MCF 10A (cell line): ENCODE data around the gene PIK3R3. TPM values are rescaled to one million over a fixed set of nuclear protein-coding genes. Genes with fewer than 3 reads are reported as not detected.
"Not testable (repeated sequence)": the region's sequence is repeated elsewhere in the genome, so short reads cannot be mapped to it uniquely, and the experiment has no call there.

ENCODE experiments used
- BruUV-seq: library from RNA; stranded (reverse); fragments of 400-500 nt; replicated peaks from 2 replicates; lab custom pipeline; 2021; lab: Mats Ljungman, UMichigan
- CTCF ChIA-PET: fragments of 300-600 bp; sonication (Branson Sonifier 250); formaldehyde crosslinking; extraction: SDS; loops from one replicate; lab custom pipeline; 2021; ENCODE audit warnings: antibody characterized with exemption, inconsistent platforms; lab: Yijun Ruan, JAX
- POLR2A ChIA-PET: fragments of 300-600, 350-650 bp; sonication (Branson Sonifier 250); formaldehyde crosslinking; extraction: SDS; loops from one replicate; lab custom pipeline; 2020; ENCODE audit warnings: antibody characterized with exemption, inconsistent platforms; lab: Yijun Ruan, JAX
- DNase-seq: peaks from one replicate; pipeline ENCODE4 v3.0.0-alpha.2; 2018; ENCODE audit not compliant: unreplicated experiment
- H3K27ac Mint-ChIP-seq: one replicate; pipeline ENCODE4 v1.8.0; 2022; ENCODE audit warnings: mild to moderate bottlenecking, low read depth, mixed read lengths; ENCODE audit not compliant: unreplicated experiment
- H3K27me3 Mint-ChIP-seq: one replicate; pipeline ENCODE4 v1.8.0; 2022; ENCODE audit warnings: mixed read lengths; ENCODE audit not compliant: insufficient read depth, unreplicated experiment
- H3K36me3 Mint-ChIP-seq: one replicate; pipeline ENCODE4 v1.8.0; 2022; ENCODE audit warnings: mild to moderate bottlenecking, moderate library complexity, mixed read lengths; ENCODE audit not compliant: insufficient read depth, unreplicated experiment
- H3K4me1 Mint-ChIP-seq: one replicate; pipeline ENCODE4 v1.8.0; 2022; ENCODE audit warnings: mixed read lengths; ENCODE audit not compliant: insufficient read depth, unreplicated experiment
- H3K4me3 Mint-ChIP-seq: one replicate; pipeline ENCODE4 v1.8.0; 2022; ENCODE audit warnings: mild to moderate bottlenecking, moderate library complexity, mixed read lengths; ENCODE audit not compliant: unreplicated experiment
- H3K9me3 Mint-ChIP-seq: one replicate; pipeline ENCODE4 v1.8.0; 2022; ENCODE audit warnings: mixed read lengths; ENCODE audit not compliant: unreplicated experiment
- intact Hi-C: fragments of 100-400 bp; cut with micrococcal nuclease; formaldehyde crosslinking; loops from 2 replicates; pipeline ENCODE4 v1.14.1; 2022
- total RNA-seq: library from RNA; stranded (reverse); gene quantifications from 2 replicates; pipeline ENCODE4 v1.2.3, GENCODE V29; 2022
- TF ChIP-seq, protein P1 (sequence below): fragments of 200-600 bp; IDR thresholded peaks from one replicate; pipeline ENCODE4 v1.8.0; 2022; ENCODE audit warnings: antibody characterized with exemption, mild to moderate bottlenecking; ENCODE audit not compliant: unreplicated experiment

The PIK3R3 gene
- total RNA-seq, 1 experiment from 2014 or later = 9.3 TPM

DNA sequence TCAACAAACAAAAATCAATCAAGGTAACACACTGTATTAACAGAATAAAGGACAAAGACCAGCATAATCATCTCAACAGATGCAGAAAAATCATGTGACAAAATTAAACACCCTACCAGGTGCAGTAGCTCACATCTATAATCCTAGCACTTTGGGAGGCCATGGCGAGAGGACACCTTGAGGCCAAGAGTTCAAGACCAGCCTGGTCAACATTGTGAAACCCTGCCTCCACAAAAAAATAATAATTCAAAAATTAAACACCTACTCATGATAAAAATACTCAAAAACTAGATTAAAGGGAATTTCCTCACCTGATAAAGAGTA, 35.3 kb downstream of the PIK3R3 start:
- intact Hi-C loops = no loop called here
- no TSS peak for BruUV-seq
- no peak overlapping the region for H3K4me3 Mint-ChIP-seq
- no peaks in the 10 kb centered on the region for H3K4me1 Mint-ChIP-seq
- H3K9me3 Mint-ChIP-seq = peaks cover 7% of the 10 kb centered on the region
- DNase-seq = no peak
- CTCF ChIA-PET = no interaction called here
- no peaks in the 10 kb centered on the region for H3K27me3 Mint-ChIP-seq
- no peaks in the 10 kb centered on the region for H3K36me3 Mint-ChIP-seq
- TF ChIP-seq, protein P1, sequence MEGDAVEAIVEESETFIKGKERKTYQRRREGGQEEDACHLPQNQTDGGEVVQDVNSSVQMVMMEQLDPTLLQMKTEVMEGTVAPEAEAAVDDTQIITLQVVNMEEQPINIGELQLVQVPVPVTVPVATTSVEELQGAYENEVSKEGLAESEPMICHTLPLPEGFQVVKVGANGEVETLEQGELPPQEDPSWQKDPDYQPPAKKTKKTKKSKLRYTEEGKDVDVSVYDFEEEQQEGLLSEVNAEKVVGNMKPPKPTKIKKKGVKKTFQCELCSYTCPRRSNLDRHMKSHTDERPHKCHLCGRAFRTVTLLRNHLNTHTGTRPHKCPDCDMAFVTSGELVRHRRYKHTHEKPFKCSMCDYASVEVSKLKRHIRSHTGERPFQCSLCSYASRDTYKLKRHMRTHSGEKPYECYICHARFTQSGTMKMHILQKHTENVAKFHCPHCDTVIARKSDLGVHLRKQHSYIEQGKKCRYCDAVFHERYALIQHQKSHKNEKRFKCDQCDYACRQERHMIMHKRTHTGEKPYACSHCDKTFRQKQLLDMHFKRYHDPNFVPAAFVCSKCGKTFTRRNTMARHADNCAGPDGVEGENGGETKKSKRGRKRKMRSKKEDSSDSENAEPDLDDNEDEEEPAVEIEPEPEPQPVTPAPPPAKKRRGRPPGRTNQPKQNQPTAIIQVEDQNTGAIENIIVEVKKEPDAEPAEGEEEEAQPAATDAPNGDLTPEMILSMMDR = no peak
- POLR2A ChIA-PET = no interaction called here
- no peak overlapping the region for H3K27ac Mint-ChIP-seq

DNA sequence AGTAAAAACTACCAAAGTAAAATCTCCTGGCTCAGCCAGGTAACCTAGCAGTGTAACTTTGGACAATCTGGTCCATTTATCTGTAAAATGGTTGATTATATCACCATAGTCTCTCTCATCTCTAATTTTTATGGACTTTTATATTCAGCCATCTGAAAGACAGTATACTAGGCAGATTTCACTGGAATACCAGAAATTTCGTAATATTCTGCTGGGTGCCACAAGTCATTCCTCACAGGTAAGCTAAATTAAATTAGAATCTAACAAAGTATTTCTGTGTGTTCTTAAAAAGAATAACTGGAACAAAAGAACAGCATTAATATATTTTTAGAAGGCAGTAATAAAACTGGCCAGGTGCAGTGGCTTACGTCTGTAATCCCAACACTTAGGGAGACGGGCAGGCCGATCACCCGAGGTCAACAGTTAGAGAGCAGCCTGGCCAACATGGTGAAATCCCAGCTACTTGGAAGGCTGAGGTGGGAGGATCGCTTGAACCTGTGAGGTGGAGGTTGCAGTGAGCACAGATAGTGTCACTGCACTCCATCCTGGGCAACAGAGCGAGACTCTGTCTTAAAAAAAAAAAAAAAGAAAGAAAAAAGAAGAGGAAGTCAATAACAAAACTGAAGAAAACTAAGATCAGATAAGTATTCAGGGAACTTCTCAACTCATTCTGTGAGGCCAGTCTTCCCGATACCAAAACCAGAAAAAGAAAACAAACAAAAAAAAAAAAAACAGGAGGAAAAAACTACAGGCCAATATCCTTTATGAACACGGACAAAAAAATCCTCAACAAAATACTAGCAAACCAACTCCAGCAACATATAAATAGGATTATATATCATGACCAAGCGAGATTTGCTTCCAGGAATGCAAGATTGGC, 35.9 kb downstream of the PIK3R3 start:
- BruUV-seq = no TSS peak
- POLR2A ChIA-PET = interaction anchor here (1.3 kb wide), 1 partner anchor 21 kb away, joined by 3 read pairs; no protein-coding TSS in a partner anchor

DNA sequence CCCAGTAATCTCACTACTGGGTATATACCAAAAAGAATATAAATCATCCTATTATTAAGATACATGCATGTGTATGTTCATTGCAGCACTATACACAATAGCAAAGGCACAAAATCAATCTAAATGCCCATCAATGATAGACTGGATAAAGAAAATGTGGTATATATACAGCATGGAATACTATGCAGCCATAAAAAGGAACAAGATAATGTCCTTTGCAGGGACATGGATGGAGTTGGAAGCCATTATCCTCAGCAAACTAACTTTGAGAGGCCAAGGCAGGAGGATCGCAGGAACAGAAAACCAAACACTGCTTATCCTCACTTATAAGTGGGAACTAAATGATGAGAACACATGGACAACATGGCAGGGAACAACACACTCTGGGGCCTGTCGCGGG, 37.3 kb downstream of the PIK3R3 start:
- intact Hi-C loops, DNase-seq, H3K9me3 Mint-ChIP-seq, H3K4me1 Mint-ChIP-seq, H3K27me3 Mint-ChIP-seq, H3K4me3 Mint-ChIP-seq, CTCF ChIA-PET, H3K27ac Mint-ChIP-seq, H3K36me3 Mint-ChIP-seq, BruUV-seq: not testable (repeated sequence)
- POLR2A ChIA-PET = interaction anchor here (1.2 to 1.3 kb wide), 2 partner anchors 23 to 37 kb away, joined by 3 to 5 read pairs; partner anchors contain the start of gene PIK3R3

More for the DNA sequence above, 35.9 kb downstream of the PIK3R3 start:
- Mint-ChIP-seq H3K36me3 (no peaks in the 10 kb centered on the region), H3K4me1 (no peaks in the 10 kb centered on the region), H3K9me3 (peaks cover 3% of the 10 kb centered on the region), H3K27me3 (no peaks in the 10 kb centered on the region), H3K4me3 (no peak overlapping the region), H3K27ac (no peak overlapping the region)
- TF ChIP-seq, protein P1 = no peak
- intact Hi-C loops = no loop called here
- CTCF ChIA-PET = no interaction called here
- DNase-seq = no peak

DNA sequence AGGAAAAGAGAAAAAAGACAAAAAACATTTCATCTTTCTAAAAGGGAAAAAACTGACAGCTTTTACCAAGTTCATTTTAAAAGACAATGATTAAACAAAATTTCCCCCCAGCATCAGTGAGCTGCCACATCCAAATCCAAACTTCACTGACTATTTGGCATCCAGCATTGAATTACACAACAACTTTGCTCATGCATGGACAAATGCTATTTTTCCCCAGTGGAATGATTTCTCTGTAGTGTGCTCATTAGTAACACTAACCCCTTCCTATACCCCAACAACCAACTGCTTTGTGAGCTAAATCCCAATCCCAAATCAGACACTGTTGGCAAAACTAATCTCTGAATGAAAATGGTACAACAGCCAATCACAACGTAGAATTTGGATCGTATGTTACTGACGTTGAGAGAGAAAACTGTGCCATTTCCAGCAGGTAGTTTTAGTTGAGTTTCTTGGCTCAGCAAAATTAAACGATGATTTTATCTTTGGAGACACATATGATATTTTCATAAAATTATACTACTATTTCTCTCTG, 37.9 kb downstream of the PIK3R3 start:
- H3K27ac Mint-ChIP-seq = no peak overlapping the region
- no peaks in the 10 kb centered on the region for H3K9me3 Mint-ChIP-seq
- H3K27me3 Mint-ChIP-seq = no peaks in the 10 kb centered on the region
- H3K4me3 Mint-ChIP-seq = no peak overlapping the region
- TF ChIP-seq, protein P1 = no peak
- no peak for DNase-seq
- no TSS peak for BruUV-seq
- POLR2A ChIA-PET = interaction anchor here (0.5 to 1.3 kb wide), 4 partner anchors 9 to 129 kb away, joined by 3 to 5 read pairs (median 4); partner anchors contain the start of gene PIK3R3
- intact Hi-C loops = no loop called here
- no peaks in the 10 kb centered on the region for H3K36me3 Mint-ChIP-seq
- H3K4me1 Mint-ChIP-seq = no peaks in the 10 kb centered on the region
- CTCF ChIA-PET = interaction anchor here (0.7 kb wide), 1 partner anchor 9 kb away, joined by 3 read pairs; no protein-coding TSS in a partner anchor

DNA sequence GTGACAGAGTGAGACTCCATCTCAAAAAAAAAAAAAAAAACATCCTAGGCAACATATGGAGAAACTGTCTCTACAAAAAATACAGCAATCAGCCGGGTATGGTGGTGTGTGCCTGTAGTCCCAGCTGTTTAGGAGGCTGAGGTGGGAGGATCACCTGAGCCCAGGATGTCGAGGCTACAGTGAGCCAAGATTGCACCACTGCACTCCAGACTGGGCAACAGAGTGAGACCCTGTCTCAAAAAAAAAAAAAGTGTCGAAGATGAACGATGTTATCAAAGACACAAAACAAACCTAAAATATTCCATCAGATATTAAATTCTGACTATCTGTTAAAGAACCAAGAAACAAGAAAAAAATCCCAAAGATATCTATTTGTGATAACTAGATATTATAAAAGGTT, 38.6 kb downstream of the PIK3R3 start:
- H3K9me3 Mint-ChIP-seq, H3K27ac Mint-ChIP-seq, CTCF ChIA-PET, BruUV-seq, intact Hi-C loops, DNase-seq, H3K4me1 Mint-ChIP-seq, H3K36me3 Mint-ChIP-seq, H3K27me3 Mint-ChIP-seq, H3K4me3 Mint-ChIP-seq: not testable (repeated sequence)
- POLR2A ChIA-PET = interaction anchor here (1.2 to 1.3 kb wide), 3 partner anchors 9 to 38 kb away, joined by 3 to 5 read pairs (median 5); partner anchors contain the start of gene PIK3R3
